NCI-H2081 treated with DMSO at 0.1 percent for 48 hours (cell line): ENCODE data around the gene MED27.
"Not testable (repeated sequence)": the region's sequence is repeated elsewhere in the genome, so short reads cannot be mapped to it uniquely, and the experiment has no call there.

Experiments used
- DNase-seq: peaks from one replicate; lab custom pipeline; 2025; lab: John Stamatoyannopoulos, UW

MED27 gene

GRCh38 chr9:132075853-132076252, 3.8 kb downstream of the MED27 start:
- no peak for DNase-seq

DNA sequence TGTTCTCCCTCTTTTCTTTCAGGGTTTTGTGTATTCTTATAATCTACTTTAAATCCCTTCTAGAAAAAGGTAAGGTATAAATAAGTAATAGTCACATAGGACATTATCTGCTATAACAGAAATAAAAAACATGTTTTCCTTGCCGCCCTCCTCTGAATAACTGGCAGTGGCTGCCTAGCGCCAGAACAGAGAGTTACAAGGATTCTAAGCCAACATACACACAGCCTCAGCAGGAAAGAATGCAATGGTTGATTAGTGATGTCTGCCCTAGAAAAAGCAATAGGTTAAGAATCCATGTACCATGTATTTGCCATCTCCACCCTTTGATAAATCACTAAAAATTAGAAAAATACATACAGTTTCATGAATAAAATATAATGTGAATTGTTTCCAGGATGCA, 4.9 kb downstream of the MED27 start:
- no peak for DNase-seq

DNA sequence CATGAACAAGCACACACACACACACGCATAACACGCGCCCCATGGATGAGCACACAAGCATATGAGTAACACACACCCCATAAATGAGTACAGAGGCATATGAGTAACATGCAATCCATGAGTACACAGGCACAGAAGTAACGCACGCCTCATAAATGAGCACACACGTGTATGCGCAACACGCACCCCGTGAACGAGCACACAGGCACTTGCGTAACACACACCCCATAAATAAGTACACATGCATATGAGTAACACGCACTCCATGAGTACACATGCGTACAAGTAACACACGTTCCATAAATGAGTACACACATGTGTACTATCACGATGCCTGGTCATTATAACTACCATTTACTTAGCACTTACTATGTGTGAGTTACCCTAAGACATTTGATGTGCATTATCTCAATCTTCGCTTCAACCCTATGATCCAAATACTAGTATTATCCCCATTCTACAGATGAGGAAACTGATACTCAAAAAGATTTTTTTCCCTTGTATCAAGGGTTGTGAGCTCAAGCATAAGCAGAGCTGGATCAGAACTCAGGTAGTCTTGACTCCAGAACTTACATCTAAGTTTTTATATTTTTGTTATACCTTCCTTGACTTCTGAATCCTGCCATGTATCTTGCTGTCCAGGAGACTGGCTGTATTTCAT, 7.7 kb downstream of the MED27 start:
- DNase-seq, result no peak

DNA sequence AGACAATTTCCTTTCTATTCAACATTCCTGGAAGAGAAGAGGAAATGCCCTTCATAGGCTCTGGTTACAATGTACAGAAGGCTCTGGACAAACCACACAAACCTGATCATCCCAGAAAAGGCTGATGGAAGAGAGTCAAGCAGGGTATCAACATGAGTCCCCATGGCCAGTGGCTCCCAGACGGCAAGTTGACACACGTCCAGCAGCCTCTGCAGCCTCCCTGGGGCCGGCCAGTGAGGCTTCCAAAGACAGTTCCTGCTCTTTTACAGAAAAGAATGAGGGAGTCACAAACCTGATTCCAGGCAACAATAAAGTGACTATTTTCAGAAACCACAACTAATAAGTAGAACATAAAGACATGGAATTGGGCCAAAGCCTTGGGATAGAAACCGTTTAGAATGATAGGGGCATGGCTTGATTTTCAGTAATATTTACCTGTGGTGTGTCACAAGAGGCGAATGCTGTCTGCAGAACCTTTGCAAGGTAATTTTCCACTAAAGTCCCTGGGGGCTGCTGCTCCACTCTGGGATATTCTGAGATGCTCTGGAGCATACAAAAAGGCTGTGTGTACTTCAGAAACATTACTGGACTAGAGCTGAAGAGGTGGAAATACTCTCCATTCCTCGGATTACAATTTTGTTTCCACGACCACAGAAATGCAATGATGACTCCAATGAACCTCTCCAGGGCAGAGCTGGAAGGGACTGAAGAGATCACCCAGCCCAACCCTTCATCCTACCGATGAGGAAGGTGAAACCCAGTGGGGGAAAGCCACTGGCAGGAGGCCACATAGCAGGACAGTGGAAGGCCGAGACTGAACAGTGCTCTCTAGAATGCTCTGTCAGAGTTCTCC, 10.4 kb downstream of the MED27 start:
- DNase-seq, result no peak

- no peak for DNase-seq
These were observed 11.1 kb downstream of the MED27 start for GRCh38 chr9:132068605-132069004.

DNA sequence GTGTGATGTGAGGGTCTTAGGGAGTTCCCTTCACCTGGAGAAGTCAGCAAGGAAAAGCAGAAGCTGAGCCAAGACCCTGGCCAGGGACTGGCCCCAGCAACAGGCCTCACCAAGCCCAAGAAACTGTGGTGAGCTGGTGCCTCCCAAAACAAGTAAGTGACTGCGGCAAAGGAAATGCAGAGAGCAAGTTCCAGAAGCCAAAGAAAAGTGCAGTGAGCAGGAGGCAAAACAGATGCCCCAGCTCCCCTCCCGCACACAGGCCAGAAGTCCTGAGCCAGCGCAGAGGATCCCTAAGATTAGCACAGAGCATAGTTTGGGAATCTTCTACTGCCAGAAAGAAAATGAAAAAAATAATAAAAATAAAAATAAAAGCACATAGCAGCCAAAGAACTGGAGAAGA, 13.2 kb downstream of the MED27 start:
- no peak for DNase-seq

DNA sequence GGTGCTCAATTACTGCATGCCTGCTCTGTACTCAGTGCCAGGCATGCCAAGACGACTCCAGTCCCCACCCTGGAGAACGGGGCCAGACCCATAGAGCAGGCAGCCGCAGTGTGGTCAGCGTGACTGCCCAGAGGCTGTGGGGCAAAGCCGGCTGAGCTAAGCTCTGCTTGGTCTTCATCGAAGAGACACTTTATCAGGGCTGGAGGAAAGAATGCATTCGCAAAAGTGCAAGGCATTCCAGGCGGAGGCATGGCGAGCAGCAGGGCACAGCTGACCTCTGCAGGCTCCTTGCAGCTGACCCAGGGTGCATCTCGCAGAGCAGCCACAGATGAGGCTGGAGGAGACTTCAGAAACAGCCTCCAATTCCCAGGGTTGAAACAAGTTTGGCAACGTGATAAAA, 13.6 kb downstream of the MED27 start:
- no peak for DNase-seq

DNA sequence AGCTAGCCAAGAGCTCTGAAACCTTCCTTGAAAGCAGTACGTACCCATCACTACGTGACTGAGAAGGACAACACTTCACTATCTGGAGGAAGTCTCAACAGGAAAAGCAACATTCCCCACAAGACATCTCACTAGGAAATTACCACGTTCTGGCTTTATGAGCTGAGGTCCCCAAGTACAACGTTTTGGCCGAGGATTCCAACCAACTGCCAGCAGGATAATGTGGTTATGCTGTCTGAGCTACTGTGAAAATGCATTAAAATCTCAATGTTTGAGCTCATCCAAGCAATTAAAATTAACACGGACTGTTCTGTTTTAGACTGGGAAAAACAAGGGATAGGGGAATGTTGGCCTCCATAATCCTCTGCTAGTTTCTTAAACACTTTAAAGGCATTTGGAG, 16.4 kb downstream of the MED27 start:
- DNase-seq, result no peak

DNA sequence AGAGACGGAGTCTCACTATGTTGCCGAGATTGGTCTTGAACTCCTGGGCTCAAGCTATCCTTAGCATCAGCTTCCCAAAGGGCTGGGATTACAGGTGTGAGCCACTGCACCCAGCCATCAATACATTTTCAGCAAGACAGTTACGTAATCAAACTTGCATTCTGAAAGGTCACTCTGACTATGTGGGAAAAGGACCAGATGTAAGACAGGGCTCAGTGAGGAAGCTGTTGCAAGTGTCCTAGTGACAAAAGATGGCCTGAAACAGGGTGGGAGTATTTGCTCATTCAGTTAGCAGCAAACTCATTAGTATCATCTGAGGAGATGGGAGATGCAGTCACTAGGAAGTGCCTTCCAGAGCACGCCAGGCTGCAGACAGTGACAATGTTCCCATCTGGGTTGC, 16.9 kb downstream of the MED27 start:
- DNase-seq, result no peak

DNA sequence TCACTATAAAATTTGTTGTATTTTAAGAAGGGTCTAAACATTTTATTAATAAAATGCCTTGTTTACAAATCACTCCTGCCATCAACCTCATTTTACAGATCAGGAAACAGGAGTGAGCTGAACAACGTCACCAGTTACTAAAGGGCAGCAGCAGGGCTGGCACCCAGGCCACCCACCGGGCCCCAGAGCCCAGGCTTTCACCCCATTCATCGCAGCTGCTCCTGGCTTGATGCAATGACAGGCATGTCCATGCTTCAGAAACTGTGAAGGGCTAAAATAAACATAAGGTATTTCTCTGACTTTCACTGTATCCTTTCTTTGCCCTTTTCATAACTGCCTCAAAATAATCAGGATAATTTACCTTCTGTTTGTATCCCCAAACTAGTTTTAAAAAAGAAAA, 18.1 kb downstream of the MED27 start:
- no peak for DNase-seq

- no peak for DNase-seq
These were observed 20.3 kb downstream of the MED27 start for GRCh38 chr9:132059361-132059760.

- DNase-seq, result not testable (repeated sequence)
These were observed 21.4 kb downstream of the MED27 start for GRCh38 chr9:132058226-132058625.

- no peak for DNase-seq
These were observed 22.7 kb downstream of the MED27 start for GRCh38 chr9:132056717-132057560.

DNA sequence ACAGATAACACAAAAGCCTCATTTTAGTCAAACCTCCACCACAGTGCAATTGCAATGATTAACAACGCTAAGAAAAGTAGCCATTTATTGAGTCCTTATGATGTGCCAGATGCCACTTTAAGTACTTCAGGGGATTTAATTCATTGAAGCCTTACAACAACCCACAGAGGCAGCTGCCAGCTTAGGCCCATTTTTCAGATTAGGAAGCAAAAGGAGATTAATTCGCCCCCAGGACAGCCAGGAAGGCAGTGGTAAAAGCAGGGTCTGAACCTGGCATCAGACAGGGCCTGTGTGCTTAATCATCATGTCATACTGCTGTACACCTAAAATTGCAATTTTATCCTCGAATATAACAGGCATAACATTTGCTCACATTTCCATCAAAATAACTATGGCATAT, 23.9 kb downstream of the MED27 start:
- no peak for DNase-seq

DNA sequence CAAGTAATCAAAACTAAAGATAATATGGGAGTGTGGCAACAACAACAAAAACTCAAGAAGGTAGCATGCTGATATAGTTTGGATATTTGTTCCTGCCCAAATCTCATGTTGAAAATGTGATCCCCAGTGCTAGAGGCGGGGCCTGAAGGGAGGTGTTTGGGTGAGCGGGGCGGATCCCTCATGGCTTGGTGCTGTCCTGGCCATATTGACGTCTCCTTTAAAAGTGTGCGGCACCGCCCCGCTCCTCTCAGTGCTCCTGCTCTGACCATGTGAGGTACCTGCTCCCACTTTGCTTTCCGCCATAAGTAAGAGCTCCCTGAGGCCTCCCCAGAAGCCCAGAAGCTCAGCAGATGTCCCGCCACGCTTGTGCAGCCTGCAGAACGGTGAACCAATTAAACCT, 25.6 kb downstream of the MED27 start:
- no peak for DNase-seq

DNA sequence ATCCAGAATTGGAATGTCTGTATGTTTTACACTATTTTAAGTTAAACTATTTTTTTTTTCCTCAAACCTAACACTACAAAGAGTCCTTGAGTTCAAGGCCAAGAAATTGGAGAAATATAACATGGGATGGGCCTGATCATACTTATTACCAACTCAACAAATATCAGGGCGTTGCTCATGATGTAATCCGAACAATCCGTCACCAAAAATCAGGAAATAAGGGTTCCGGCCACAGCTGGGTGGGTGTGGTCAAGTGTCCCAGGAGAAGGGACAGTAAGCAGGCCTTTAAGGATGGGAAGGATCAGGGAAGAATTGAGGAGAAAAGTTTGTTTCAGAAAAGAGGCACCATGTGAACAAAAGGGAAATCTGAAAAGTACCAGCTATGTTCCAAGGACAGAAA, 29.8 kb downstream of the MED27 start:
- no peak for DNase-seq

DNA sequence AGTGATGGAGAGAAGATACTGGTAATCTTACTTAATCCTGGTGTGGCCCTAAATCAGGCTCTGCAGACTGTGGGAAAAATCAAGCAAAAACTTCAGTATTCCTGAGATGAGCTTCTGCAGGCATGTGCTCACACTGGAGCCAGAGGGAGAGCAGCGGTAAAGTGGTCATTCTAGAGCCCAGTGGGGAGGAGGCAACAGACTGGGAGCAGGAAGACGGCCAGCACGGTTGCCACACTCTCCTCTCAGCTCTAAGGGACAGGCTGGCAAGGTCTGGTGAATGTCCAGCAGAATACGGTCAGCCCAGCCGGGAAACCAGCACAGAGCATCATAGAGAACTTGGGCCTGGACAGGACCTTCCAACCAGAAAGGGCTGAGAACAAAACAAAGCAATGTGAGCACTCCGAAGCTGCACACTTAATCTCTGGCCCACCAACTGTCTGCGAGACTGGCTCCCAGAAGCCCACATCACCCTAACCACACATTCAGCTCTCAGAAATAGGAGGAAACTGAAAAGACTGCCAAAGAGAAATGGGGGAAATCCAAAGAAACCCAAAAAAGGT, 30.3 kb downstream of the MED27 start:
- DNase-seq, result no peak

GRCh38 chr9:132048201-132048600, 31.5 kb downstream of the MED27 start:
- no peak for DNase-seq

GRCh38 chr9:132046456-132046855, 33.2 kb downstream of the MED27 start:
- no peak for DNase-seq

DNA sequence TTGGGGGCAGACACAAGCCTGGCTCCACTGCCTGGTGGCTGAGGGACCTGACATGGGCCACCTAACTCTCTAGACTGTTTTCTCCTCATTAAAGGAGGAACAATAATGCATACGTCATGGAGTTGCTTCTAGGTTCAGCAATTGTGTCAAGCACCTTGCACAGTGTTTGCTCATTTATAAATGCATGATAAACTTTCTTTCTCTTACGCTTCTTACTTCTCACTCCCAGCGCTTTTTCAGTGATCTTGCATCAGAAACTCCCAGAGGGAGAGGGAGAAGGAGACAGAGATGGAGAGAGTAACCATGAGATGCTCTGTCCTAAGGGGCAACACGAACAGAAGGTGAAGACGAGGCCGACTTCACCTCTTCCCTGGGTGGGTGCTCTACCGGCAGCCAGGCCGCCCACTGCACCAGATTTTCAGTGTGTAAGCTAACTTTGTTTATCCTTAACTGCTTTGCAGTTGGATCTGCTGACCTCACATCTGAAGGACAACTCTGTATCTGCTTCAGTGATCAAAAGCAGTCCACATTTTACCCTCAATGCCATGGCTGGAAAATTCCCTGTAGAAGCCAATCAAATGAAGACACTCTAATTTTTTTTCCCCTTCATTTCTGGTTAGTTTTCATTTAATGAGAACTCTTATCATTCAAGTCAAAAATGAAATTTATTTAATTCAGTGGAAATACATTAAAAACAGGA, 35.3 kb downstream of the MED27 start:
- DNase-seq, result no peak

DNA sequence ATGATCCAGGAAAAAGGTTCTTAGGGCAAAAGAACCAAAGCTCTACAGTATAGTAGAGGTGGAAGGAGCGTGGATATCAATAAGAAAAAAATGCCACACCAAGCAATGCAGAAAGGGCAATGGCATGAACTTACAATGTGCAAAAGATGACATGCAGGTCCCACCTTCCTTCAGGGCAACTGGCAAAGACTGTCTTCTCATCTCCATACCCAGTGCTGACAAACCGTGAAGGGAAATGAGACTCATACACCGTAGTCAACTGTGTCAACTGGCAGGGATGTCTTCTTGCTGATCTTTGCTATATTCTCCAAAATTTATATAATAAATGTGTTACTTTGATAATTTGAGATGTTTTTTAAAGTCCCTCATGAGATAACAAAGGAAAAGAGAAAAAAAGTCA, 36.0 kb downstream of the MED27 start:
- no peak for DNase-seq

DNA sequence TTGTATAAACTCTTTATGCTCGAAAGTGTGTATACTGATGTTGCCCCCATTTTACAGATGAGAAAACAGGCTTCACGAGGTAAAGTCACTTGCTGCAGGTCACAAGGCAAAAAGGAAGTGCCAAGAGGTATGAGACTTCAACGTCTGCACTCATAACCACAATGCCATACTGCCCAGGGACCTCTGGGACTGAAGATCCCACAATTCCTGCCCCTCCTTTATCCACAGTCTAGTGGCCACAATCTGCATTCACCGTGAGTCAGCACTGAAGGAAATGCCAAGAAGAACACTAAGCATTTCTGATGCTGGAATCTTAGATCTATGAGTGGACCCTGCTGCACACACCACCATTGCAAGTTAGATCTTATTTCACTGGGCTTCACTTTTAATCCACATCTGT, 37.3 kb downstream of the MED27 start:
- DNase-seq, result no peak
